Endodermal cell (in vitro differentiated cells): ENCODE results near the gene SMAD7. TPM values are rescaled to one million over a fixed set of nuclear protein-coding genes. Genes with fewer than 3 reads are reported as not detected.

Experiments
- DNase-seq: peaks from one replicate; pipeline ENCODE4 v3.0.0-alpha.2; 2017
- H3K27ac ChIP-seq: 2 replicates; pipeline ENCODE4 v1.5.1; 2013; ENCODE audit warnings: mild to moderate bottlenecking, low read depth, low read length, moderate library complexity
- H3K27me3 ChIP-seq: 2 replicates; pipeline ENCODE4 v1.6.1; 2013; ENCODE audit warnings: mild to moderate bottlenecking, low read length, moderate library complexity; ENCODE audit not compliant: insufficient read depth, control insufficient read depth, poor library complexity, severe bottlenecking
- H3K36me3 ChIP-seq: 2 replicates; pipeline ENCODE4 v1.7.0; 2013; ENCODE audit warnings: mild to moderate bottlenecking, low read length, moderate library complexity; ENCODE audit not compliant: control insufficient read depth, insufficient read depth
- H3K4me1 ChIP-seq: one replicate; pipeline ENCODE4 v1.7.0; 2013; ENCODE audit warnings: low read length; ENCODE audit not compliant: control insufficient read depth, insufficient read depth
- H3K4me3 ChIP-seq: 2 replicates; pipeline ENCODE4 v1.5.1; 2013; ENCODE audit warnings: mild to moderate bottlenecking, low read length, moderate library complexity
- H3K9ac ChIP-seq: 2 replicates; pipeline ENCODE4 v1.6.1; 2013; ENCODE audit warnings: mild to moderate bottlenecking, low read length, moderate library complexity; ENCODE audit not compliant: poor library complexity, severe bottlenecking; ENCODE audit errors: extremely low read depth
- H3K9me3 ChIP-seq: 2 replicates; pipeline ENCODE4 v1.6.1; 2013; ENCODE audit warnings: mild to moderate bottlenecking, low read length, moderate library complexity; ENCODE audit not compliant: control insufficient read depth
- H3K27ac Mint-ChIP-seq: 2 replicates; pipeline ENCODE4 v1.8.0; 2020; ENCODE audit warnings: mixed read lengths
- H3K27me3 Mint-ChIP-seq: 2 replicates; pipeline ENCODE4 v1.8.0; 2021; ENCODE audit warnings: mild to moderate bottlenecking, mixed read lengths; ENCODE audit not compliant: insufficient read depth
- H3K36me3 Mint-ChIP-seq: 2 replicates; pipeline ENCODE4 v1.8.0; 2020; ENCODE audit warnings: low read depth, mixed read lengths
- H3K4me1 Mint-ChIP-seq: 2 replicates; pipeline ENCODE4 v1.8.0; 2020; ENCODE audit warnings: mixed read lengths
- H3K4me3 Mint-ChIP-seq: 2 replicates; pipeline ENCODE4 v1.8.0; 2020; ENCODE audit warnings: mild to moderate bottlenecking, moderate library complexity, mixed read lengths
- H3K9me3 Mint-ChIP-seq: 2 replicates; pipeline ENCODE4 v1.8.0; 2020; ENCODE audit warnings: mild to moderate bottlenecking, mixed read lengths
- WGBS, 2 experiments: methylation state at CpG; one replicate each; pipeline versions ENCODE4 v1.1.5 to v1.1.7; 2013; ENCODE audit warnings: missing lambda C conversion rate in 2 of 2, mixed read lengths in 1 of 2; ENCODE audit not compliant: insufficient coverage in 1 of 2, insufficient read length in 1 of 2; 5-methylcytosine and 5-hydroxymethylcytosine counted together
- total RNA-seq, 2 donors: library from RNA; stranded (reverse); fragmentation: NEBNext Ultra II Directional in 1 of 2; extraction: Animal tissue kit (Norgen Biotek cat#: 25700) in 1 of 2; gene quantifications; 2 replicates in 1 of 2; 3 replicates in 1 of 2; pipeline ENCODE4 v1.2.1, GENCODE V29; 2021
- TF ChIP-seq, protein P1 (sequence below): fragments of 200-600 bp; sonication (generic); conservative IDR thresholded peaks from 2 replicates; pipeline ENCODE4 v1.5.0; 2021; ENCODE audit warnings: antibody characterized with exemption, mild to moderate bottlenecking

The SMAD7 gene
- total RNA-seq, 2 donors from 2014 or later: 52.4 to 67.4 TPM

DNA sequence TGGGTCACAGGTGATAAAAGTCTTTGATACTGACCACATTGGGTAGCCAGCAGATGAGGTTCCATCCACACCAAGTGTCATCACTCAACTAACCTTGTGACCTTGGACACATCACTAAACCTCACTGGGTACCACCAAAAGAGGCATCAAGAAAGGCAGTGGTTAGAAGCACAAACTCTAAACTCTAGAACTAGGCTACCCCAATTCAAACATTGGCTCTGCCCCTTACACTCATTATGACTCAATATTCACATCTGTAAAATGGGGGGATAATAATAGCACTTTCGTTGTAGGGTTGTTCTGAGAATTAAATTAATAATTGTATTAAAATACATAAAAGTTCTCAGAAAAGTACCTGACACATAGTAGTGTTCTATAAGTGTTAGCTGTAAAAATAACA lies 15.8 kb upstream of the SMAD7 start:
- TF ChIP-seq, protein P1, sequence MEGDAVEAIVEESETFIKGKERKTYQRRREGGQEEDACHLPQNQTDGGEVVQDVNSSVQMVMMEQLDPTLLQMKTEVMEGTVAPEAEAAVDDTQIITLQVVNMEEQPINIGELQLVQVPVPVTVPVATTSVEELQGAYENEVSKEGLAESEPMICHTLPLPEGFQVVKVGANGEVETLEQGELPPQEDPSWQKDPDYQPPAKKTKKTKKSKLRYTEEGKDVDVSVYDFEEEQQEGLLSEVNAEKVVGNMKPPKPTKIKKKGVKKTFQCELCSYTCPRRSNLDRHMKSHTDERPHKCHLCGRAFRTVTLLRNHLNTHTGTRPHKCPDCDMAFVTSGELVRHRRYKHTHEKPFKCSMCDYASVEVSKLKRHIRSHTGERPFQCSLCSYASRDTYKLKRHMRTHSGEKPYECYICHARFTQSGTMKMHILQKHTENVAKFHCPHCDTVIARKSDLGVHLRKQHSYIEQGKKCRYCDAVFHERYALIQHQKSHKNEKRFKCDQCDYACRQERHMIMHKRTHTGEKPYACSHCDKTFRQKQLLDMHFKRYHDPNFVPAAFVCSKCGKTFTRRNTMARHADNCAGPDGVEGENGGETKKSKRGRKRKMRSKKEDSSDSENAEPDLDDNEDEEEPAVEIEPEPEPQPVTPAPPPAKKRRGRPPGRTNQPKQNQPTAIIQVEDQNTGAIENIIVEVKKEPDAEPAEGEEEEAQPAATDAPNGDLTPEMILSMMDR: no peak
- Mint-ChIP-seq H3K27me3 (peaks cover 7% of the 10 kb centered on the region), H3K9me3 (peaks cover 5% of the 10 kb centered on the region)

DNA sequence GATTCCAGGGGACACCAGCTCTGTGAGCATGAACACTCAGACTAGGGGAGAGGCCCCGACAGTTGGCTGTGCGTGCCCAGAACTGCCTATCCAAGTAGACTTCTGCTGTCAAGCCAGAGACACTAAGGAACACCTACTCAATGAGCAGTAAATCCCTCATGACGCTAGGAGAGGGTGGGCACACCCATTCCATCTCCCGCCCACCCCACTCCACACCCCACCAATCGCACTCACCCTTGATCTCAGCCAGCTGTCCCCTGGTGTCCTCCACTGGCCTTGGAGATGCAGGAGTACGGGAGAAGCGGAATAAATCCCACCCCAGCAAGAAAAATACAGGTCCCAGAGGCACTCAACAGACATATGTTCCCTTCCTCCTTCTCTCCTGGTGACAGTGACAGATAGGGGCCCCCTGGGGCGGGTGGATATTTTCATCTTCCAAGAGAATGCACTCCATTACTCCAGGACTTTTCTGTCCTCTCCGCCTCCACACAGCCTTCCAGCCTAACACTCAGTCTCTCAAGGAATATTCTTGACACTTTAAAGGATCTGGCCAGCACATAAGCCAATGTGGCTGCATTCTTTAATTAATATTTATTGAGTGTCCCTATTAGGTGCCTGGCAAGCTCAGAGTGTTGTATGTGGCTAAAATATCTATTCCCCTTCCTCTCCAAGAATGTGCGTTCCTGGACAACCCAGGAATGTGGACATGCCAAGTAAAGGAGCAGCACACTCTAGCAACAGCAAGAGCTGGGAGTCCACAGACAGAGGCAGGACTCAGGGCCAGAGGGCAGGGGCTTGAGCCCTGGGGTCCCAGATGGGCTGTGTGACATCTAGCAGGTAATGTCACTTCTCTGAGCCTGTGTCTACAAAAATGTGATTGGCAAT lies 13.1 kb upstream of the SMAD7 start:
- Histone ChIP-seq H3K9me3 (no peaks in the 10 kb centered on the region), H3K27ac (no peak overlapping the region), H3K9ac (no peak overlapping the region), H3K4me1 (peaks cover 13% of the 10 kb centered on the region), H3K27me3 (no peaks in the 10 kb centered on the region), H3K36me3 (no peaks in the 10 kb centered on the region), H3K4me3 (no peak overlapping the region)
- peak overlapping the region; percentile 24 for H3K27ac Mint-ChIP-seq
- peaks cover 16% of the 10 kb centered on the region for H3K36me3 Mint-ChIP-seq
- DNase-seq: no peak
- H3K9me3 Mint-ChIP-seq: peaks cover 5% of the 10 kb centered on the region
- WGBS, 2 experiments: 90 to 95% methylated on average over 4 to 10 of the region's 10 CpGs
- TF ChIP-seq, protein P1: no peak
- H3K4me1 Mint-ChIP-seq: peaks cover 53% of the 10 kb centered on the region
- H3K27me3 Mint-ChIP-seq: peaks cover 6% of the 10 kb centered on the region
- no peak overlapping the region for H3K4me3 Mint-ChIP-seq

More for the DNA sequence above, 15.8 kb upstream of the SMAD7 start:
- peaks cover 34% of the 10 kb centered on the region for H3K4me1 Mint-ChIP-seq
- H3K27me3 ChIP-seq: no peaks in the 10 kb centered on the region
- peaks cover 4% of the 10 kb centered on the region for H3K4me1 ChIP-seq
- peaks cover 16% of the 10 kb centered on the region for H3K36me3 Mint-ChIP-seq
- no peak overlapping the region for H3K4me3 ChIP-seq
- DNase-seq: no peak
- no peak overlapping the region for H3K27ac ChIP-seq
- H3K9ac ChIP-seq: no peak overlapping the region
- H3K36me3 ChIP-seq: no peaks in the 10 kb centered on the region
- no peaks in the 10 kb centered on the region for H3K9me3 ChIP-seq
- H3K4me3 Mint-ChIP-seq: no peak overlapping the region
- H3K27ac Mint-ChIP-seq: no peak overlapping the region
- no CpG with 5 or more reads among the region's 1 CpG for WGBS, 2 experiments

DNA sequence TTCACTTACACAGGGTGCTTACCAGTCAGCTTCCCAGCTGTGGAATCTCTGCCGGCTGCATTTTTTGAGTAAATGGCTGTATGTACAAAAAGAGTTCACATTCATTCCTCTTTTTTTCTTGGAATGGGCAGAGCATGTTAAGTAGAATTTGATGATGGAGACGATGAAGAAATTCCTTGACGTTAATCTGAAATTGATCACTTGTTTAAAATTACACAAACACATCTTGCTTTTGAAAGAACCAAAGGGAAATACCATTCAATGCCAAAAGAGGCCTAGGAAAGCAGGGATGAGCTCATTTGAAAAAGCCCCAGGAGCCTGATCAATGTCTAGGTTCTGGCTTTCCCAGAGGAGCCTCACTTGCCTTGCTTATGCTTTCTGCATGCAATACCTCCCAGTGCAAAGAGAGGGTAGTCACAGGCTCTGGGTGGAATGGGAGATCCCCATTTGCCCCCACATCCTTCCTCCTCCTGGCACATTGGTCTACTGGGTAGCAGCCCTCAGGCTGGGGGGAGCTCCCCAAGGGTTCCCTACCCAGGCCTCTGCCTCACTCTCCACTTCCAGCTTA lies 12.3 kb upstream of the SMAD7 start:
- peaks cover 14% of the 10 kb centered on the region for H3K4me1 ChIP-seq
- no peaks in the 10 kb centered on the region for H3K9me3 ChIP-seq
- DNase-seq: peak; percentile 59
- H3K4me3 ChIP-seq: no peak overlapping the region
- no peaks in the 10 kb centered on the region for H3K27me3 ChIP-seq
- no peaks in the 10 kb centered on the region for H3K36me3 ChIP-seq
- Mint-ChIP-seq H3K4me1 (peaks cover 51% of the 10 kb centered on the region), H3K36me3 (peaks cover 15% of the 10 kb centered on the region), H3K27me3 (peaks cover 4% of the 10 kb centered on the region), H3K9me3 (peaks cover 4% of the 10 kb centered on the region), H3K27ac (peak overlapping the region; percentile 76), H3K4me3 (no peak overlapping the region)
- no peak overlapping the region for H3K9ac ChIP-seq
- no peak overlapping the region for H3K27ac ChIP-seq
- WGBS, 2 experiments: 97% methylated on average over 3 of the region's 3 CpGs; no CpG with 5 or more reads in 1 of the 2 experiments
- TF ChIP-seq, protein P1: peak; percentile 36
